CD1c-positive myeloid dendritic cell (primary cell): Measurements from ENCODE around the gene CHRM3.
A peak's percentile ranks its signal among the peaks of the same experiment; 100 is the strongest.
"Not testable (repeated sequence)": the region's sequence is repeated elsewhere in the genome, so short reads cannot be mapped to it uniquely, and the experiment has no call there.

ENCODE experiments used
- DNase-seq: peaks from one replicate; pipeline ENCODE4 v3.0.0-alpha.2; 2016; ENCODE audit errors: extremely low spot score

CHRM3 gene

DNA sequence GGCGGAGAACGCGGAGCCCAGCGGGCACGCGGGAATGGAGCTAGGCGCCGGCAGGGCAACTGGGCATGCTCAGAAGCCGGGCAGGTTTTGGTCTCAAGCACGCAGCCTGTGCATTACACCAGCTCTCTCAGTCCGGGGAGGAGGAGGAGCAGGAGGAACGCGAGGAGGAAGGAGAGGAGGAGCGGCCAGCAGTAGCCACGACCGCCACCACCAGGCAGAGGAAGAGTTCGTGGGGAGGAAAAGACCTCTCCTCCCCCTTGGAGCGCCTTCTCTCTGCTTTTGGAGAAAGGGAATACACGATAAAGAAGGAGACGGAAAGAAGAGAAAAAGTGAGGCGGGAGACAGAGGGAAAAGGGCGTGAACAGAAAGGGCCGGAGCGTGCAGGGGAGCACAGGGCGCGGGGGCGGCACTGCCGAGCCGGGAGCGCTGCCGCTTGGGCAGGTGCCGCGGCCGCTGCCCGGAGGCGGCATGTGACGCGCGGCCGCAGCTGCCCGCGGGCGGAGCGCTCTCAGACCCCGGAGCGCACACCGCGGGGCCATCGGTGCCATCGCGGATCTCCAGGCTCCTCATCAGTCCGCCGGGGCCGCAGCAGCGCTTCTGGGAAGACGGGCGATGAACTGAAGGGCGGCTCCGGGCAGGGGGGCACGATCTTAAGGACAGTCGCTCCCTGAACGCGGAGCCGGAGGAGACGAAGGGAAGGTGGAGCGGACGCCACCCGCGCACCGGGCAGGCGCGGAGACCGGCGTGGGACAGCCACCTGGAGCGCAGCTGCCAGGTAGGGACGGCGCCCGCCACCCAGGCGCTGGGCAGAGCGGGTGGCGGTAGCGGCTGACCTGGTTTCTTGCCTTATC is at the start of gene CHRM3:
TSS of gene CHRM3 (plus strand) at position 116 of the 851 bp plus-strand sequence. CDS start 520,884 bp downstream, outside the sequence.
- DNase-seq: no peak

DNA sequence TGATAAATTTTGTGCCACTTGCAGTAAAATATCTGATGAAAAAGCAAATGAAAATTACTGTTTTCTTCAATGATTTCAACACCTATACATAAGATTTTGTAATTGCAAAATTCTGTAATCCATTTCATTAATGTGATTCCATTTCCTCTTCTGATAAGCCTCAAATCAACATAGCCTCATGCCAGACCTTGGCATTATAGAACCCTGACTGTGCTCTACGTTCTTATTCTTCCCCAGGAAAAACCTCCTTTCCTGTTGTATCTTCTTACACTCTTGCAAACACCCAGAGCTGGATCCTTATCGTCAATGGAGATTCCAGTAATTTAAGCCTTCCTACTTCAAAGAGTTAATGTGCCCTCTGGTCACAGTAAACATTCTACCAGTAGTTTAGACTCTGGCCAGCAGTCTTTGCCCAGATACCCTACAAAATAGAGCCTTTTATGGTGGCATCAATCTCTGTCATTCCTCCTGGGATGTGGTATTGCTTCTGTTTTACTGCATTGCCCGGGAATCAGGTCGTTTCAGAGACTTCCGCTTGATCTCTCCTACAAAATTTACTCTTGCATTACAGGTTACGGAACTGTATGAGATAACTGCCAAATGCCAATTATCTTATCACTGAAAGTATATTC is 48.5 kb upstream of the CHRM3 start:
- DNase-seq: no peak

DNA sequence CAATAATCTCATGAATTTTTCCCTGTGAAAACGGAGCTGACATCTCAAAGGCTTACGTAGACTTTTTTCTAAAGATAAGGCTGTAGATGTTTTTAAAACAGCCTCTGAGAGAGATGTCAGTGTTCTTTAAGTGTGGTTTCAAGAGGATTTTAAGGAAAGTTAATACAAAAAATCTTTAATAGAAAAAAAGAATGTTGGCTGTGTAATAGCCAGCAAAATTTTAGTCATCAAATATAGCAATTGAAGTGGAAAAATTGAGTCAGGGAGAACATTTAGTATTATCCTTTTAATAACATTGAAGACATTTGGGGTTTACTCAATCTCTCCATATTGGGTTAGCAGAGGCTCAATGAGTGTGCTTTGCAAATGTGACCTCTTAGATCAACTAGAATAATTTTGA is 38.6 kb upstream of the CHRM3 start:
- no peak for DNase-seq

DNA sequence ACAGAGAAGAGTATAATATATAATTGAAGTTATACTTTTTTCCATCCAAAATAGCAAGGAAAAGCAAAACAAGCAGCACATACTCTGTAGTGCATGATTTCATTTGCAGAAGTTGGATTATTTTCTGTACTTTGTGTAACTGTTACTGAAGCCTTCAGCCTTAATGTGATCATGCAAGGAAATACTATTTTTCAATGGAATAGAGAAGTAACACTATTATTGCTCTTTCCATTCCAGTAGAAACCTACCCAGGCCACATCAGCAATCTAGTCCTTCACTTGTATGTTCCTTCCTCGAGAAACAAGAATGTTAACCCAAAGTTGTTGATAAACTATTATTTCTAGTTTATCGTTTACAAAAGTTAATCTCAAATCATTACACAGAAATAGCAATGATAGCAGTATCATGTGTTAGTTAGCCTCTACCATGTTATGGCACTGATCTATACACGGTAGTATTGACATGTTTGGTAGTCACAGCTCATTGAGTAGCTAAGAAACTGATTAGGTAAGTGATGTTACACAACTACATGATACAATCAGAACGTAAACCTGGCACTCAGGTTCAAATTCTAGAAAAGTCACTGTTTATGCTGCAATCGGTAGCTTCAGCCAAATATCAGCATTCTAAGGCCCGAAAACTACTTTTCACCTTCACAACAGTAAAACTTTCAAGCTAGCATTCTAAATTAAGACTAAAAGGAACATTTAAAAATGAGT is 37.6 kb upstream of the CHRM3 start:
- DNase-seq: no peak

DNA sequence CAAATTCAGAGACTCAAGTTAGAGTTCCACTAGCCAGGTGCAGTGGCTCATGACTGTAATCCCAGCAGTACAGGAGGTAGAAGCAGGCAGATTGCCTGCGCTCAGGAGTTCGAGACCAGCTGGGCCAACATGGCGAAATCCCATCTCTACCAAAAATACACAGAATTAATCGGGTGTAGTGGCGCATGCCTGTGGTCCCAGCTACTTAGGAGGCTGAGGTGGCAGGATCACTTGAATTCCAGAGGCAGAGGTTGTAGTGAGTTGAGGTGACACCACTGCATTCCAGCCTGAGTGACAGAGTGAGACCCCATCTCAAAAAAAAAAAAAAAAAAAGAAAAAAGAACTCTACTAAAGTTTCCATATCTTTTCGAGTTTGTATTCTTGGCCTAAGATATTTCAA is 36.7 kb upstream of the CHRM3 start:
- no peak for DNase-seq

DNA sequence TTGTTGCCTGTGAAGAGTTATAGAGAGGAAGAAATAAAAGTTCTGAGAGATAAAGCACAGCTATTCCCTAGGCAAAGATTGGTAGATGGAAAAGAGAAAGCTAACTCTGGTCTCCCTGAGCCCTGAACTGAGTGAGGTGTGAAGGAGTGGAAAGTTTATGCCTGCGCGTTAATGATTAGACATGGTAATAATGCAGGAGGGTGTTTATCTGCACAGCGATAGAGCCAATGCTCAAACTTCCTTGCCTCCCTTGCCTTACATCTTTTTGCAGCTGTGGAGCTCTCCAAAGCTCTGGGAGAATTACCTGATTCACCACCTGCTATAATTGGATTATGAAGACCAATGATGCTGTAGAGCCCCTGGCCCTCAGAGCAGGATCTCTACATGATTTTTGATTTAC is 32.8 kb upstream of the CHRM3 start:
- DNase-seq: no peak

DNA sequence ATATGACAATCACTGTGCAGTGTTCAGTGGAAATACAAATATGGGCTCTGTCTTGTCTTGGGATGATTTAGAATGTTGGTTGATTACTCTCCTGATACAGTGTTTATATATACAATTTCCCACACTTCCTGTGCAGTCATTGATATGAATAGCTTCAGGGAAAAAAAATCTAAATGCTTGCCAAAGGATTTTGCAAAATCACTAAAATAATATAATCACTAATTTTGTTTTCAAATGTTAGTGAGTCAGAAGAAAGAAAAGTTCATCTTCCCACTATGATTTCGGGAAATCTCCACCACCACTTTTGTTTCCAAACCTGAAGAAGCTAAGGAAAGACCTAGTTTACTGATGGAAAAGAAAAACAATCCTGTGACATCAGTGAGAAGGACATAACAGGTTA is 32.1 kb upstream of the CHRM3 start:
- no peak for DNase-seq

DNA sequence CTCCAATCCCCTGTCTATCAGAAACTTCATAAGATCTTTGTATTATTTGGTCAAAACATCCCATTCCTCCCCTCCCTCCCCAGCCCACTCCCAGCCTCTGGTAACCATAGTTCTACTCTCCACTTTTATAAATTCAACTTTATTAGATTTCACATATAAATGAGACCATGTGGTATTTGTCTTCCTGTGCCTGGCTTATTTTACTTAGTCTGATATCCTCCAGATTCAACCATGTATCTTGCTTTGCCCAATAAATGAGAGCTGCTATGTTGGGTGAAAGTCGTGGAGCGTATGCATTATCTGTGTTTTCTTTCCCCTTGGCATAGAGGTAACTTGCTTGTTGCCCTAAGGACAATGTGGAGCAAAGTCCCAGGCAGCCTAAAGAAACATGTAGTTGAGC is 28.5 kb upstream of the CHRM3 start:
- DNase-seq: no peak

DNA sequence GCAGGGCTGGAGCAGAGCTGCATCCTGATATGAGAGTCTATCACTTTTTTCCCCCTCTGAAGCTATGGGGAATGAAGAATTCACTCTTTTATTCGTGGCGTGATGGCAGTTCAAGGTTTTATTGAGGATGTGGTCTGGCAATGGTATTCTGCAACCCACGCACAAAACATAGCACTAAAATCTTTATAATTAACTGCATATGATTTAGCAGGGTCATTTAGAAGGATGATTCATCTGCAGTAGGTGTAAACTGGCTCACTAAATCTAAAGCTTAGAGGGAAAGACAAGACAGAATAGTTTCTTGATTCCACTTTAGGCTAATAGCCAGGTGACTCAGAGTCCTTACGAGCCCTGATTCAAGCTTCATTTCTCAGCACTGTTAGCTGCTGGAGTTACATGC is 25.0 kb upstream of the CHRM3 start:
- DNase-seq: no peak

DNA sequence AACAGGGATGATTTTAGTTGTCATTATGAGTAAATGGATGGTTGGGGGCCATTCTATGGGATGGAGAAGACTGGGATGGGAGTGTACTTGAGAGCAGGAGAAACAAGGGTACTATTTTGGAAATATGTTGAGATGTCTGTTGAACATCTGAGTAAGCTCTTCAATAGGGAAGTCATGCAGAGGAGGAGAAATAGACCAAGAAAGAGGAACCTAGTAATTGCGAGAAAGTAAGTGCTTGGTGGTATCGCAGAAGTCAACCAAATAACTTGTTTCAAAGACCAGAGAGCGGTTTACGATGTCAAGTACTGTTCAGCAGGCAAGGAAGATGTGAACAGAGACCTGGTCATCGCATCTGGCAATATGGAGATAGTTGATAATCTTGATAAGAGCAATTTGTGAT is 22.4 kb upstream of the CHRM3 start:
- peak; percentile 23 for DNase-seq

DNA sequence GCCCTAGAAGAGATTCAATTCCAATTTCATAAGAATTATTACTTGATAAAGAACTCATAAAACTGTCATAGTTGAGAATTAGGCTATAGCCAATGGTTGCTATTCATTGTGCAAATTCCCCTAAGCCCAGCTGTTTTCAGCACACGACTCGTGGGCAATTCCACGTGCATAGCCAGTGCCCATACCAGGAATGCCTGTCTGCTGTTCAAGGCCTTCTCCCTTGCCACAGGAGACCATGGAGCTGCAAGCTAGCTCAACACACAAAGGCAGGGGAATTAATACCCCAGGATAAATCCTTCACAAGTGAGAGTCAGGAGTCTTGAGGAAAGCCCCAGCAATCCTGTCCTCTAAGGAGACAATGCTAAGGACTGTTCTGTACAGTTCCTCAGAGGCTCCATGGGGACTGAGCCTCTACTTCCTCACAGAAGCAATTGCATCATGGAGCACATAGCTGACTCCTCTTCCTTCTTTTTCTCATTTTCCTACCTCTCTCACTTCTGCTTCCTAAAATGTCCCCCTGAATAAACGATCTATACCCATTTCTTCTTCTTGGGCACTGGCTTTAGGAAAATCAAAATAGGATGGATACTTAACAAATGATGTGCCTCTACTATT is 19.1 kb upstream of the CHRM3 start:
- DNase-seq: peak; percentile 13

DNA sequence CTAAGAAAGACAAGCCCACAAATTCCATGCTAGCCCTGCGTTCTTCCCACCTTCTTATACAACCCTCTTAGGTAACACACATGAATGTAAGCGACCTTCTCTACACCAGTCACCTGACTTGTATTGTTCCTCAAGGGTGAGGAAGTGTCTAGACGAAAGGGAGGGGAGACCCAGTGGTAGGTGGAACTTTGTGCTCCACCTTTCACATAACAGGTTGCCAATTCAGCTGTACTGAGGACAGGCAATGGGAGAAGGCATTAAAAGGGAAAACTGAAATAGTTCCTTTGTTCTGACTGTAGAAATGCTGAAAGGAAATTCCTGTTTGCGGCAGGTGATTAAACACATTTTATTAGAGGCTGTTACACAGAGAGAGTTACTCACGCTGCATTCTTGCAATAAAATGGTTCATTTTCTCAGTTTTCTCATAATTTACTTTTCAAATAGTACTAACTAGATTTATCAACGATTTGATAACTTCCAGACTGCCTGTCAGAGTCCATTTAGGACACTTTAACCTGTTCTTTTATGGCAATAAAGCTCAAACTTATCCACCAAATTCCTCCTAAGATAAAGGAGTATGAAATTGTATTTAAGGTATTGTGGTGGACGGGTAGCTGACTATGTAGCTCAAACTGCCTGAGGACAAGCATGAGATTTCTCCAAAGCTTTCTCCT is 17.8 kb upstream of the CHRM3 start:
- DNase-seq: no peak

DNA sequence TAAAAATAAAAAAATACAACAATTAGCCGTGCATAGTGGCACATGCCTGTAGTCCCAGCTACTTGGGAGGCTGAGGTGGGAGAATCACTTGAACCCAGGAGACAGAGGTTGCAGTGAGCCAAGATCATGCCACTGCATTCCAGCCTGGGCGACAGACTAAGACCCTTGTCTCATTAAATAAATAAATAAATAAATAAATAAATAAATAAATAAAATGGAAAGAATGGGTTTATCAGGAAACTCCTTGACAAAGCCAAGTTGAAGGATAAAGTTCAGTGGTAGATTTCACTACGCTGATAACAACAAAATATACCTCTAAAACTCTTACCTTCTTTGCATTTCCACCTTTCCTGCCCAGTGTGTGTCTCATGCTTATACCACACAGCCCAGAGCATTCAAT is 15.5 kb upstream of the CHRM3 start:
- DNase-seq: not testable (repeated sequence)

DNA sequence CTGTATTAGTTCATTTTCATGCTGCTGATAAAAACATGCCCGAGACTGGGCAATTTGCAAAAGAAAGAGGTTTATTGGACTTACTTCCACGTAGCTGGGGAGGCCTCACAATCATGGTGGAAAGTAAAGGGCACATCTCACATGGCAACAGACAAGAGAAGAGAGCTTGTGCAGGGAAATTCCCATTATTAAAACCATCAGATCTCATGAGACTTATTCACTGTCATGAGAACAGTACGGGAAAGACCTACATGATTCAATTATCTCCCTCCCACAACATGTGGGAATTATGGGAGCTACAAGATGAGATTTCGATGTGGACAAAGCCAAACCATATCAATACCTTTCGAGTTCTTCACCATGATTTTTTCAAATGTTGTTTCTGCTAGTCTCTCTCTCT is 3.7 kb upstream of the CHRM3 start:
- no peak for DNase-seq

DNA sequence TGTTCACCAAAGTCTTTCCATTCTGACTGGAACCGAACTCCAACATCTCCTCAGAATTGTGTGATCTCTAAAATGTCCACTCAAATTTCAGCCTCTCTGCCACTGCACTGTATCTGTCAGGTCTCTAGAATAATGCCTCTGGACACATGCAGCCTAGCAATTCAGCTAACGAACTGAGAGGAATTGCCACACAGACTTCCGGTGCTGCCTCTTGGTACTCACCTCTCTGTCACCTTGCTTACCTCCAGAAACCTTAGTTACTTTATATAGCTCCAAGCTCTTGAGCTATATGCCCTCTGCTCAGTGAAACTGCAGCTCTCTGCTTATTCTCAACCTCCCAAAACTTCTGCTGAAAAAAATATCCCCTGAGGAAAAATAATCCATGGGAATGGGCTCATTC is 2.7 kb upstream of the CHRM3 start:
- DNase-seq: no peak

DNA sequence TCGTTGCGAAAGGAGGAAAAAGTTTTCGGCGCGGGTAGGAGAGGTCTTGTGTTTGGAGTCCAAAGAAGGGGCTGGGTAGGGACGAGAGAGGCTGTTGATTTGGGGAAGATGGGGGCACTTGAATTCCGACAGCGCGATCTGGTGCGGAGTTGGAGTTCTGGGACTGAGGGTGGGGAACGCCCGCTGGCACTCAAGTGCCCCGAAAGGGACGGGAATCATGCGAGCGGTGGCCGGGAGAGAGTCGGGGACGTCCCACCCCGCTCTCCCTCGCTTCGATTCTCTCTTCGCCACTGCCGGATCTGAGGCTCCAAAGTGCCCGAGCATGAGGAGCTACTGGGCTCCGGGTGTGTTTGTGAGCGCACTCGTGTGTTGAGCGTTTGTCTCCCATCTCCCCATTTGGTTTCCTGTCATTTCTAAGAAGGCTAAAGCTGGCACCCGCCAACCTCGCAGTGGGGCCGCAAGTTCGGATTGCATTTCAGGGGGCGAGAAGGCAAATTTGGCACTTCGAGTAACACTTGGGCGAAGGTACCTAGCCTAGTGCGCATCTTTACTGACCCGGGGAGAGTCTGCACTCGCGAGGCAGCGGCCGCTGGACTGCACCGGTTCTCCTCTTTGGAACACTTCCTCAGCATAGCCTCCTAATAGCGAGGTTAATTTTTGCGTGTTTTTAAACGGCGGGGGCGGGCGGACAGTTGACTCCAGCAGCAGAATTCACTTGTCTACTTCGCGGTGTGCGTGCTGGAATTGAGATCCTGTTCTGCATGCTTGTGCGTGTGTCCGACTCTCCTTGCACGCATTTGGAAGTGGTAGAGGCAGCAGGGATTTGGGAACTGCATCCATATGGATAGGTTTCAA is 1.2 kb downstream of the CHRM3 start:
- no peak for DNase-seq

DNA sequence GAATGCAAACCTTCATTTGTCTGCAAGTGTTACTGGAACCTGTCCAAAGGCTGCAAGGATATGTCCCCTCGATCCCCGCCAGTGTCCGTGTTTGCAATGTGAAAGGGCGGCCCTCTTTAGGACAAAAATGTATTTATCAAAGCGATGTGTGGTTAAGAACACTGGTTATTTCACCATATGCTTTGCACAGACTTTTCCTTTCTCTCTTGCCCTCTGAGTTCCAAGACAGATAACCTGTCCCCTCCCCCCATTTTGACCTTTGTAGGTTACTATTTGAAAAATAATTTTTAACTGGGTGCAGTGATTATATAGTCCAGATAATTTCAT is 1.8 kb downstream of the CHRM3 start:
- DNase-seq: no peak

DNA sequence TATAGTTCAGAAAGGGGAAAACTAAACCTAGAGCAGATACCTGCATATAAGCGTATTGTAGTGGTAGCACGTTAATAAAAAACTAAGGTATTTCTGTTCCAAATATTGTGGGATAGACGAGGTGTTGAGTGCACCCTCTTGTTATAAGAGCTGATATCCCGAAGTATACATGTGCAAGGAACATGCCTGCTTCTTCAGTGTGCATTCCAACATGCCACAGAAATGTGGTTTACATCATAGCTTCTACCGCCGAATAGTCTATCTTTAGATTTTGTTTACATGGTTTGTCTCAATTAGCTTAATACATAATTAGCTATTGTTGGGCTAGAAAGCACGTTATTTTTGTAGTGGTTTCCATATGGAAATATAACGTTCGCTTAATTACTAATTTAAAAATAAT is 2.2 kb downstream of the CHRM3 start:
- DNase-seq: no peak

DNA sequence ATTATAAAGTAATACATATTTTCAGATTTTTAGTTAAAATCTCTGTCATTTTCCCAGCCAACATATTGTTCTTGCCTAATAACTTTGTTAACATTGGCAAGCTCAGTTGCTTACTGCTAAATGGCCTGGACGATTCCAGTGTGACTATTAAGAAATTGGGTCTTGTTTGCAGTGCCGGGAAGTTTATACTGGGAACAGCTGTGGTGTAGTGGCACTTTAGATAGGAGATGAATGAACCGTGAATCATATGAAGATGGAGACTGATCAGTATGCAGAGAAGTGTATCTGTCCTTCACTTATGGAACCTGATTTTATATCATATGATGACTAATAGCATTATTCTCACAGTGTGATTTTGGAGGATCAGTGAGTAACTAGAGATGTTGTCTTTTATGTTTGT is 3.3 kb downstream of the CHRM3 start:
- DNase-seq: no peak

DNA sequence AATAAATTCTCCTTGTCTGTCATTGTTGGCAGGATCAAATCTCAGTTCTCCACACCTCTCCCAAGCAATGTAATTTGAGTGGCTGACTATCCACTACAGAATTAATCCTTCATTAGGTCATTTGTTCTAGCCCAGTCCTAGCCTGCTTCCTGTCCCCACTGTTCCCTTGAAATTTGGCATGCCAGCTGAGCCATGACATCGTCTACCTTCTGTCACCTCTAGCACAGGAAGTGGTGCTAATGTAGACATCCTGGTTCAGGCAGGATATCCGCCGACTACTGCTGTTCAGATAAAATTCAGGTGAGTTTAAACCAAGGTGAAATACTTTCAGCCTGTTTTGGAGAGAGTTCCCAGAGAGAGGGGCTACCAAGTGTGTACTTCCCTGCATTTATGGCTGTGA is 5.9 kb downstream of the CHRM3 start:
- DNase-seq: no peak

DNA sequence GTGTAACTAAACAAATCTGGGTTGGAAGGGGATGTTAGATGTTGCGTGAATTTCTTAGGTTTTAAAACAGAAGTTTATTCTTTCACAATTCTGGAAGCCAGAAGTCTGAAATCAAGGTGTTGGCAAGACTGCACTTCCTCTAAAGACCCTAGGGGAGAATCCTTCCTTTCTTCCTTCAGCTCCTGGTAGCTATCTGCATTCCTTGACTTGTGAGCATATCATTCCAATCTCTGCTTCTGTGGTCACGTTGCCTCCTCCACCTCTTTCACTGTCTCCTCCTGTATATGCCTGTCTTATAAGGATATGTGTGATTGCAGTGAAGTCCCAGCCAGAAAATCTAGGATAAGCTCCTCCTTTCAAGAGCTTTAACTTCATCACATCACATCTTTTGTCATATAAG is 7.7 kb downstream of the CHRM3 start:
- no peak for DNase-seq
